Measurements from ENCODE around the gene DRAM1. TPM values are rescaled to one million over a fixed set of nuclear protein-coding genes. Genes with fewer than 3 reads are reported as not detected.

DRAM1 gene
- total RNA-seq, 1 donor from 2014 or later, result 17.4 TPM

DNA sequence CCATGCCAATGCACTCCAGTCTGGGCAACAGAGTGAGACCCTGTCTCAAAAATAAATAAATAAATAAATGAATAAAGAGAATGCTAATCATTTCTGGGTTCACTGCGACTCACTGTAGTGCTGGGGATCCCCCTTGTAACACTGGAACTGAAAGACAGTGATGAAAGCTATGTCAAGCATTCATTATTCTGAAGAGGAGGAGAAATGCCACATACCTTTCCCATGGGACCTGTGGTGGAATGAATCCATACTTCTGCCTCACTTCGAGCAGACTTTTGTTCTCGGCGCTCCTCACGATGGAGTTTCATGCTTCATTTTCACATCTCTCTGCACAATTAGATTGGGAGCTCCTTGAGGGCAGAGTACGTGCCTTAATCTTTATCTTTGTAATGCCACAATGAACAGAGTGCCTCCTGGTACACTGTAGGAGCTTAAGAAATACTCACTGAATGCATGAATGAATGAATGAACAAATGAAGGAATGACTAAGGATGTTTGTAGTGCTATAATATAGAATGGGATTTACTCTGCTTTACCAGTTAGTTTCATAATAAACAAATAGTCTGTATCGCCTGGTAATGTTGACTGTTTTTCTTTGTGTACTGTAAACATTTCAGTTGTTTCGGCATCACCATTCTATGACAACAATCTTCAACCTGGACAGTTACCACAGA, 45.8 kb downstream of the DRAM1 start:
- H3K9me3 Mint-ChIP-seq, result peaks cover 3% of the 10 kb centered on the region
- H3K27me3 Mint-ChIP-seq (ENCODE audit: low read depth), result no peaks in the 10 kb centered on the region
- H3K36me3 Mint-ChIP-seq, result peaks cover 1% of the 10 kb centered on the region
- H3K4me1 Mint-ChIP-seq, result peaks cover 2% of the 10 kb centered on the region
- no peak overlapping the region for H3K27ac Mint-ChIP-seq
- no peak for DNase-seq (ENCODE audit: low spot score in 2 of 2, unreplicated experiment in 2 of 2)
- H3K4me3 Mint-ChIP-seq, result no peak overlapping the region
- TF ChIP-seq, protein P1, sequence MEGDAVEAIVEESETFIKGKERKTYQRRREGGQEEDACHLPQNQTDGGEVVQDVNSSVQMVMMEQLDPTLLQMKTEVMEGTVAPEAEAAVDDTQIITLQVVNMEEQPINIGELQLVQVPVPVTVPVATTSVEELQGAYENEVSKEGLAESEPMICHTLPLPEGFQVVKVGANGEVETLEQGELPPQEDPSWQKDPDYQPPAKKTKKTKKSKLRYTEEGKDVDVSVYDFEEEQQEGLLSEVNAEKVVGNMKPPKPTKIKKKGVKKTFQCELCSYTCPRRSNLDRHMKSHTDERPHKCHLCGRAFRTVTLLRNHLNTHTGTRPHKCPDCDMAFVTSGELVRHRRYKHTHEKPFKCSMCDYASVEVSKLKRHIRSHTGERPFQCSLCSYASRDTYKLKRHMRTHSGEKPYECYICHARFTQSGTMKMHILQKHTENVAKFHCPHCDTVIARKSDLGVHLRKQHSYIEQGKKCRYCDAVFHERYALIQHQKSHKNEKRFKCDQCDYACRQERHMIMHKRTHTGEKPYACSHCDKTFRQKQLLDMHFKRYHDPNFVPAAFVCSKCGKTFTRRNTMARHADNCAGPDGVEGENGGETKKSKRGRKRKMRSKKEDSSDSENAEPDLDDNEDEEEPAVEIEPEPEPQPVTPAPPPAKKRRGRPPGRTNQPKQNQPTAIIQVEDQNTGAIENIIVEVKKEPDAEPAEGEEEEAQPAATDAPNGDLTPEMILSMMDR (IDR thresholded peaks at IDR 0.05; ENCODE audit: unreplicated experiment), result no peak

DNA sequence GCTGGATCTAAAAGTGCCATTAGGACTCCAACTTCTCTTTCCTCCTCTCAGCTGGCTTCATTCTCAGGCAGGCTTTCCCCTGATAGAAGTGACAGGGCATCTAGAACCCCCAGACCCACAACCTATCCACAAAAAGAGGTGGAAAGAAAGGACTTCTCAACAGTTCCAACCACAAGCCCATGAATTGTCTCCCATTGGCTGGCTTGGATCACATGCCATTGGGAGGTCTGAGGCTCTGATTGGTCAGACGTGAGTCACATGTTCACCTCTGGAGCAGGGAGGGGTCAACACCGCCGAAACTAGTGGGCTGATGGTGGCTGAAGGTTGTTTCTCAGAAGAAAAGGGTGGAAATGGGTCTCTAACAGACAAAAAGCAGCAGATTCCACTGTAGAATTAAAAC, 47.2 kb downstream of the DRAM1 start:
- H3K36me3 Mint-ChIP-seq, result peaks cover 1% of the 10 kb centered on the region
- H3K27ac Mint-ChIP-seq, result no peak overlapping the region
- TF ChIP-seq, protein P1 (IDR thresholded peaks at IDR 0.05; ENCODE audit: unreplicated experiment), result no peak
- peaks cover 3% of the 10 kb centered on the region for H3K9me3 Mint-ChIP-seq
- no peak overlapping the region for H3K4me3 Mint-ChIP-seq
- peaks cover 2% of the 10 kb centered on the region for H3K4me1 Mint-ChIP-seq
- H3K27me3 Mint-ChIP-seq (ENCODE audit: low read depth), result no peaks in the 10 kb centered on the region
- DNase-seq (ENCODE audit: low spot score in 2 of 2, unreplicated experiment in 2 of 2), result no peak

DNA sequence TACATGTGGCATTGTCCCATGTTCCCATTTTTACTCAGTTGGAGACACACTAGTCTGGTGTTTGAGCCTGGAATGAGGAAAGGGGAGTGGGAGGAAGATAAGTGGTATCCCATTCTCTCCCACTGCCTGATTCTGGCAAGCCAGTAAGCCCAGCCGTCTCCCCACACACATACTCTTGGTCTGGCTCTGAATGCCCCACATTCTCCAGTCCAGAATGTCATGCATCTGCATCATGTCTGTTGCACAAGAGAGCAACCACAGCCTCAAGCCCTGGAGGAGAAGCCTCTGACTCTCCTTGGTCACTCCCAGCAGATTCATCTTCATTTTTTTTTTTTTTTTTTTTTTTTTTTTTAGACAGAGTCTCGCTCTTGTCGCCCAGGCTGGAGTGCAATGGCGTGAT, 48.0 kb downstream of the DRAM1 start:
- TF ChIP-seq, protein P1 (IDR thresholded peaks at IDR 0.05; ENCODE audit: unreplicated experiment), result no peak
- DNase-seq (ENCODE audit: low spot score in 2 of 2, unreplicated experiment in 2 of 2), result no peak
- no peak overlapping the region for H3K27ac Mint-ChIP-seq
- peaks cover 2% of the 10 kb centered on the region for H3K4me1 Mint-ChIP-seq
- no peaks in the 10 kb centered on the region for H3K27me3 Mint-ChIP-seq (ENCODE audit: low read depth)
- H3K36me3 Mint-ChIP-seq, result peaks cover 1% of the 10 kb centered on the region
- H3K9me3 Mint-ChIP-seq, result peaks cover 3% of the 10 kb centered on the region
- H3K4me3 Mint-ChIP-seq, result no peak overlapping the region

DNA sequence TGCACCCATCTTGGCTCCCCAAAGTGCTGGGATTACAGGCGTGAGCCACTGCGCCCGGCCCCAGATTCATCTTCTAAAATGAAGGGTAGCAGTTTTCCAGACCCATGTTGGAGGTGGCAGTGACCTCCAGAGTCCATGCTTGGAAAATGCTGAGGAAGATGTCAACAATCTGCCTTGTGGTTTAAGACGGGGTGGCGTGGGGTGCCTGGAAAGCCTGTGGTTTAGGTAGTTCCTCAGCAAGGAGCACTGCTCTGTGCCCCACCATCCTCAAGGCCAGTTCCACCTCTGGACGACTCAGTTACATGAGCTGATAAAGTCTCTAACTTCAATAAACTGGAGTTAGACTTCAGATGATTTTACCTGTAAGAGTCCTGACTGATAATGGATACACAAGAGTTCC, 48.6 kb downstream of the DRAM1 start:
- Mint-ChIP-seq H3K27me3 (ENCODE audit: low read depth) (no peaks in the 10 kb centered on the region), H3K4me1 (peaks cover 2% of the 10 kb centered on the region), H3K36me3 (peaks cover 1% of the 10 kb centered on the region), H3K9me3 (peaks cover 3% of the 10 kb centered on the region), H3K27ac (no peak overlapping the region), H3K4me3 (no peak overlapping the region)
- TF ChIP-seq, protein P1 (IDR thresholded peaks at IDR 0.05; ENCODE audit: unreplicated experiment), result no peak
- no peak for DNase-seq (ENCODE audit: low spot score in 2 of 2, unreplicated experiment in 2 of 2)

DNA sequence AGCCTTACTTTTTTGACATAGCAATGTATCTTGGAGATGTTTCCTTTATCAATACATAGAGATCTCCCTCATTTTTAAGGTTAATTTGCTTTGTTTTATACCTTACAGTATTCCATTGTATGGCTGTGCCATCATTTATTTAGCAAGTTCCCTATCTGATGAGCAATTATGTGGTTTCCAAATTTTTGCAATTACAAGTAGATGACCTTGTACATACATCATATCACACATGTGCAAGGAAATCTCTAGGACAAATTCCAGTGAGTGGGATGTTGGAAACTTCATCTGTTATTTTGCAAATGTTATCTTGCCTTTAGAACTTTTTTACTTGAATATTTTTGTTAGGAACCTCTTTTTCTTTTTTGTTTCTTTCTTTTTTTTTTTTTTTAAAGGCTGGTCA, 49.7 kb downstream of the DRAM1 start:
- Mint-ChIP-seq H3K4me1 (peaks cover 2% of the 10 kb centered on the region), H3K27ac (no peak overlapping the region), H3K36me3 (peaks cover 1% of the 10 kb centered on the region), H3K27me3 (ENCODE audit: low read depth) (no peaks in the 10 kb centered on the region), H3K4me3 (no peak overlapping the region), H3K9me3 (peaks cover 3% of the 10 kb centered on the region)
- no peak for DNase-seq (ENCODE audit: low spot score in 2 of 2, unreplicated experiment in 2 of 2)
- TF ChIP-seq, protein P1 (IDR thresholded peaks at IDR 0.05; ENCODE audit: unreplicated experiment), result no peak
